H1 (cell line): ENCODE measurements around the gene CCDC12. TPM values are rescaled to one million over a fixed set of nuclear protein-coding genes. Genes with fewer than 3 reads are reported as not detected.

Experiments used
- CTBP2 ChIP-seq: IDR thresholded peaks from 2 replicates; pipeline ENCODE4 v1.7.0; 2011; ENCODE audit warnings: borderline replicate concordance, mild to moderate bottlenecking, moderate library complexity, mixed read lengths, low read length; ENCODE audit not compliant: insufficient read depth, insufficient read length
- E2F6 ChIP-seq: IDR thresholded peaks from 2 replicates; pipeline ENCODE4 v1.6.1; 2012; ENCODE audit warnings: inconsistent platforms
- EGR1 ChIP-seq: IDR thresholded peaks from 2 replicates; pipeline ENCODE4 v1.6.1; 2011; ENCODE audit warnings: low read depth, low read length, borderline replicate concordance
- SIN3A ChIP-seq, 2 experiments: IDR thresholded peaks in 1 of 2; conservative IDR thresholded peaks in 1 of 2; 2 replicates each; pipeline ENCODE4 v1.6.1; 2011 to 2012; ENCODE audit warnings: low read length in 2 of 2, improper control_type of control experiment in 1 of 2, low read depth in 1 of 2, mild to moderate bottlenecking in 1 of 2
- SIX5 ChIP-seq: IDR thresholded peaks from 2 replicates; pipeline ENCODE4 v1.6.1; 2011; ENCODE audit warnings: mild to moderate bottlenecking, low read depth, low read length
- TCF12 ChIP-seq: IDR thresholded peaks from 2 replicates; pipeline ENCODE4 v1.6.1; 2011; ENCODE audit warnings: low read depth, mild to moderate bottlenecking, low read length
- TEAD4 ChIP-seq: IDR thresholded peaks from 2 replicates; pipeline ENCODE4 v1.6.1; 2012; ENCODE audit warnings: low read depth, low read length, inconsistent platforms, mixed read lengths
- polyA plus RNA-seq, 7 experiments: library from polyadenylated mRNA; depleted of rRNA in 3 of 7; stranded (reverse) in 5 of 7; unstranded in 2 of 7; fragments of >200 nt in 5 of 7; fragments of 200-250 nt in 2 of 7; gene quantifications; 1 replicate in 5 of 7; 2 replicates in 1 of 7; 4 replicates in 1 of 7; pipeline versions ENCODE4 v1.2.1 to v1.2.3, GENCODE V29; 2011 to 2013; ENCODE audit warnings: missing spikeins in 2 of 7, mixed read lengths in 2 of 7
- total RNA-seq: library from RNA; stranded (reverse); fragmentation: NEBNext Ultra II Directional; extraction: Animal tissue kit (Norgen Biotek cat#: 25700); gene quantifications from 2 replicates; pipeline ENCODE4 v1.2.1, GENCODE V29; 2021
- TF ChIP-seq, protein P1 (sequence below): IDR thresholded peaks from 2 replicates; pipeline ENCODE4 v1.6.1; 2012; ENCODE audit warnings: inconsistent platforms

CCDC12 gene
- total and polyA plus RNA-seq, 2 of the 8 experiments (the other 6 are each of a cell fraction or from before 2014, with no cell fraction given), result 29.5 to 41.3 TPM

DNA sequence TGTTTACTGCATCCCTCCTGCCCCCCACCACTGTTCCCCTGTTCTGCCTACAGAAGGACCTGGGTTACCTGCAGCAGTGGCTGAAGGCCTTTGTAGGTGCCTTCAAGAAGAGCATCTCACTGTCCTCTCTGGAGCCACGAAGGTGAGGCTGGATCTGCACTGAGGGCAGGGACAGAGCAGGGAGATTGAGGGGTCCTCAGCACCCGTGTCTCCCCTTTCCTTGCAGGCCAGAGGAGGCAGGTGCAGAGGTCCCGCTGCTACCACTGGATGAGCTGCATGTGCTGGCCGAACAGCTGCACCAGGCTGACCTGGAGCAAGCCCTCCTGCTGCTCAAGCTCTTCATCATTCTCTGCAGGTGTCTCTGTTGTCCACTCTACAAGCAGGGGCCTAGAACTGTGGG is 12.1 kb upstream of the CCDC12 start (continued):
- TF ChIP-seq, protein P1, sequence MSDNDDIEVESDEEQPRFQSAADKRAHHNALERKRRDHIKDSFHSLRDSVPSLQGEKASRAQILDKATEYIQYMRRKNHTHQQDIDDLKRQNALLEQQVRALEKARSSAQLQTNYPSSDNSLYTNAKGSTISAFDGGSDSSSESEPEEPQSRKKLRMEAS, result no peak
- TF ChIP-seq SIX5 (no peak), SIN3A (conservative IDR thresholded peaks at IDR 0.05 in 1 of 2, IDR thresholded peaks at IDR 0.05 in 1 of 2; ENCODE audit: low read depth in 1 of 2, low read length in 2 of 2) (no peak), EGR1 (no peak), TCF12 (no peak), E2F6 (no peak), TEAD4 (no peak), CTBP2 (no peak)
